HG03460 (cell line): ENCODE results near the gene KRT85.
"Not testable (repeated sequence)": the region's sequence is repeated elsewhere in the genome, so short reads cannot be mapped to it uniquely, and the experiment has no call there.

Source experiments
- ATAC-seq: cut with Tn5 transposase; IDR thresholded peaks from one replicate; pipeline ENCODE4 v1.9.1; 2021; ENCODE audit not compliant: unreplicated experiment

The KRT85 gene

DNA sequence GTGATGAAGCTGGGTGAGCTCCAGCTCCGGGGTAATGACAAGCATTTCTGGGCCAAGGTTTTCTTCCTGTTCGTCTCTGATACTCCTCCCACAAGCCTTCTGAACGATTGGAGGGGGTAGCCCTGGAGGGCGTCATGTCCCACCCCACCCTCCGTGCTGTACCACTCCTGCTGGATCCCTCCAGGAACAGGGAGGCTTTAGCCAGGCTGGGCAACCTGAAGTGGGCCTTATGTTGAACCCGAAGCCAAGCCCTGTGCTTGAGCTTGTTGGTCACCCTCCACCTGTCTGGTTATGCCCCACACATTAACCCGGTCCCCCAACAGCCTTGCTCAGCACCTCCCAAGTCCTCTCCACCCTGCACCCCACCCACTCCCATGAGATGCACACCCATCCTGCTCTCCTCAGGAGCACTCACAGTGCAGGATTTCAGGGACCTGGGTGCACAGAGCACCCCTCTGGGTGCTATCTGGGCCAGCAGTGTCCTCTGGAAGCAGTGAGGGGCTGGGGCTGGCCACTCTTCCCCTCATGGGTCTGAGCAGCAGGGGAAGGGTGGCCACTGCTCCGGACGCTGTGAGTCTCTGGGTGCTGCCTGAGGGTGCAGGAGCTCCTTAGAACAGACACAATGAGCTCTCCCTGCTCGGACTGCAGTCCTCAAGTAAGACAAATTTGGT is 39.3 kb downstream of the KRT85 start:
- ATAC-seq: no peak

DNA sequence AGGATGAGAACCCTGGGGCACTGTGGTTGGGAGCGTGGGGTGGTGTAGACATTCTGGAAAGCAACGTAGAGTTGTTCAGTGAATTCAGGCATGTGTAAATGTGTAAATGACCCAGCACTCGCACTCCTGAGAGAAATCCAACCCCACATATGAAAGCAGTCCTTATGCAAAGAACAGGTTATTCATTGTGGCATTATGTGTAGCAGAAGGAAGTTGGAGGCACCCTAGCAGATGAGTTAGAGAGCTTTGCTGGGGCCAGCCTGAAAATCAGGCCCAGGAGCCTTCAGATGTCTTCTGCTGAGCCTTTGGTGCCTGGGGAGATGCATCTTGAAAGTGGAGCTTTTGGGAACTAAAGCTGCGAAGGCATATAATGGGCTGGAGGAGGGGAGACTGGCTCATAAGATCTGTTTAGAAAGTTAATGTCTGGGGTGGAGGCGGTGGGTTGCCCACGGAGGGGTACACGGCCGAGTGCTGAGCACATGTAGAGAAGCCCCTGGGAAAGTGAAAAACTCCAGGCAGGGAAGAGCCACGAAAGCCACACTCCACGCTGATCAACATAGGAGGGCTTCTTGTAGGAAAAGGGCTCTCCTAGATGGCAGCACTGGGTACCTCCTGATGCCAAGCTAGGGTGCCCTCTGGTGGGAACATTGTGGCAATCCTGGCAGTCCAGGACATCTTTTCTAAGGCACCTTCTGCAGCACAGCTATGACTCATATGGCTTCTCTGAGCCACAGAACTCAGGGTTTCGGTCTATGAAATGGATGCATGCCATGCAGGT is 40.0 kb downstream of the KRT85 start:
- ATAC-seq: peak; percentile 86

DNA sequence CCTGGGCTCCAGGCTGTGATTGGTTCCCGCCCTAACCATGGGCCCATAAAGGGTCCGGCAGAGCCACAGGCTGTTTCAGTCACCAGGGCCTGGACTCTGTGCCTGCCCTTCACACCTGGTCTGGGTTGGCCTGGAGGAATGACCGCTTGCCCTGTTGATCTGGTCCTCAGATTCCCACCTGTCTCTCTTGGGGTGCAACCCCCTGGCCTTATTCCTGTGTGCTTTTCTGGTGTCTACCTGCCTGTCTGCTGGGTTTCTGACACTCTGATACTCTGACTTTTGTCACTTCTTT is 43.2 kb downstream of the KRT85 start:
- no peak for ATAC-seq

DNA sequence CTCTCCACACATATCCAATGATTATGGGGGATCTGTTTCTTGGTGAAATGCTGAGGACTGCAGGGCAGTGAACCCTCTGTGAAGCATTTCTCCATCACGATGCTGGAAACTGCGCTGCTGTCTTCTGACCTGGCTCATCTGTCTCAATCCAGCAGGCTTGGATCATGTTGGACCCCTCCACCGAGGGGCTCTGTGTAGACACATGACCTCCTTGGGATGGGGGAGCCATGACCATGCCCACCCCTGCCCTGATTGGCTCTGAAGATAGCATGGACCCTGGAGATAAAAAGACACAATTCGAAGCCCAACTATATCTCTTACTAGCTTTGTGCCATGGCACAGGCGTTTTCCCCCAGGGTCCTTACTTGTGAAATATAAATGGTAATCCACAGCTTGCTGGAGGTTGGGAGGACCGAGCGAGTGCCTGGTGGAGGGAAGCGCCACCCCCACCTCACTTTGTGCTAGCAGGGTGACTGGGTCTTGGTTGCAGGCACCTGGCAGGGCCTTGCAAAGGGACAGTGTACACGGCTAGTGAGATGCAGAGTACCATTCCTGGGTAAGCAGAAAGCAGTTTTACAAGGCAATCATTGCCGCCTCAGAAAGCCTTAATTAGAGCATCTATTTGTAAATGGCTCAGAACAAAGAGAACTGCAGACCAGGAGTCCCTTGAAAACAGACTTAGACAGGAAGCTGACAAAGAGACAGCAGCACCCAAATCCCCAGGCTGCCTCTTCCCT is 43.7 kb downstream of the KRT85 start:
- no peak for ATAC-seq

DNA sequence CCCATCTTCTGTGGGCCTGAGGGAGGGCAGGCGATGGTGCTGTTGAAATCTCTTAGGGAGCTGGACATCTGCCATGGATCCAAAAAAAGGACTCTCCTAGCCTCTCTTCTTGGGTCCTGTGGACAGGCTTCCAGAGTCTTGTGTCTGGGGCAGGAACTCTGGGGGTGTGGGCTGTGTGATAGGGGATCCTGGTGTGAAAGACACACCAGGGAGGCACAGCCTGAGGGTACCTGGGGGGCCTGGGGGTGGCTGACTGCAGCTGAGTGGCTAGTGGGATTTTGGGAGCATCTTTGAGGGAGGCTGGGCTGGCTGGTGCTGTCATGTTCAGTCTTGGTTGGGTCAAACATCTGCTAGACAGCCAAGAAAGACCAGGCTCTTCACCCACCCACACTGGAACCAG is 44.3 kb downstream of the KRT85 start:
- ATAC-seq: no peak

DNA sequence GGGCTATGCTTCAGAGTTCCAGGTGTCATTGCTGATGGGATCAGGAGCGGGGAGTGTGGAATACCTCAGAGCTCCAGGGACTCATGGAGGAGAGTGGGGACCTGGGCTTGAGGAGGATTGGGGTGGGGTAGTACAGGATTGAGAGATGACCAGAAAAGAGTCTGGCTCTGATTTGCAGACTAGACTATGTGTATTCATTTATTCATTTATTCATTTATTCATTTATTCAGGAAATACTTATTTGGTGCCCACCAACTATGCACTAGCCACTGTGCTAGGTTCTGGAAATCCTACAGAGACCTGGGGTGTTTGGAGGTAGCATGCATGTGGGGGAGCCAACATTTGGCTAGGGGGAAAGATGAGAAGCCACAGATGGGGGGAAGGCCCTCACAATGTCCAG is 45.2 kb downstream of the KRT85 start:
- ATAC-seq: no peak

DNA sequence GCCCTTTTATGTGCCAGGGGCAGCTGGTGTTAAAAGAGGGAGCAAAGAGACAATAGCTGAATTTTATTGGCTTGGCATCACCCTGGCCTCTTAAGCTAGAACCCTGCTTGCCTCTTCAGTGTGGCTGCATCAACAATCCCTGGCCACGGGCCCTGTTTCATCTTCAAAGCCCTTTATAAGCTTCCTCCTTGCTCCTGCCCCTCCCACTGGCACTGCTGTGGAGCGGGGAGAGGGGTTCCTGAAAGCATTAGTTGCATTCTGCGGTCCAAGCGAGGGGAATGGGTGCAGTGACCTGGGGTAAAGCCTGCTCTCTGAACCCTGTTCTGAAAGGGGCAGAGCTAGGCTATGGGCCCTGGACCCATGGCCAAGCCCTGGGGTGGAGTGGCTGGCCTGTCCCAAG is 45.9 kb downstream of the KRT85 start:
- no peak for ATAC-seq

DNA sequence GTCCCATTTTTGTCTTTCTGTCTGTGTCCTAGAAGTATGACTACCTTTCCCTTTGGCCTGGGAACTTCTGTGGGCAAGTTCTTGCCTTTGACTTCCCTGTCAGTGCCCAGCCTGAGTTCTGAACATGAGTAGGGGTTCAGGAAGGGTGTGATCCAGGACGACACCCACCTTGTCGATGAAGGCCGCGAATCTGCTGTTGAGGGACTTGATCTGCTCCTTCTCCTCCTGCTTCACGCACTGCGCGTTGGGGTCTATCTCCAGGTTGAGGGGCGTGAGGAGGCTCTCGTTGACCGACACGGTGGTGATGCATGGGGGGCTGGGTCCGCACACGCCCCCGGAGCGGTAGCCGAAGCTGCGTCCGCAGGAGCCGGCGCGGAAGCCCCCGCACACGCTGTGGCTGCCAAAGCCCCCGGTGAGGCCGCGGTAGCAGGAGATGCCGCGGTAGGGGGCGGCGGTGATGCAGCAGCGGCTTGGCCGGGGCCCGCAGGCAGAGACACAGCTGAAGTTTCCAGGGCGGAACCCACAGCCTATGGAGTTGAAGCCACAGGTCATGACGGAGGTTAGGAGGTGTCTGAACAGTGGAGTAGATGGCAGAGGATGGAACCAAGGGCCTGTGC is 46.4 kb downstream of the KRT85 start, which contains the start of gene KRT83:
Gene KRT83 (minus strand): TSS at position 615 of the 617 bp plus-strand sequence. CDS start 63 bp downstream, at position 552.
- no peak for ATAC-seq

DNA sequence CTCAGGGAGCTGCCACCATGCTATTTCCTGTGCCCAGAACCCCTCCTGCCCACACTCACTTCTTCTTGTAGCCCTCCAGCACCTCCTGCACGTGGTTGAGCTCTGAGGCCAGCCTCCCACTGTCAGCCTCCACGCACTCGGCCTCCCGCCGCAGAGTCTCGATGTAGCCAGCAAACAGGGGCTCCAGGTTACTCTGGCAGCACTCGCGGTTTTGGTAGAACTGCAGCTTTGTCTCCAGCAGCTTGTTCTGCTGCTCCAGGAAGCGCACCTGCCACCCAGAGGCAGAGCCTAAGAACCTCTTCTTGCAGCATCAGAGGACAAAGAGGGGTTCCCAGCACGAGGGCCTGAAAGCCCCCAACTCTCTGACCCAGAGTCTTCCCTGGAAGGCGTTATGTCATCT is 48.2 kb downstream of the KRT85 start:
- ATAC-seq: no peak

DNA sequence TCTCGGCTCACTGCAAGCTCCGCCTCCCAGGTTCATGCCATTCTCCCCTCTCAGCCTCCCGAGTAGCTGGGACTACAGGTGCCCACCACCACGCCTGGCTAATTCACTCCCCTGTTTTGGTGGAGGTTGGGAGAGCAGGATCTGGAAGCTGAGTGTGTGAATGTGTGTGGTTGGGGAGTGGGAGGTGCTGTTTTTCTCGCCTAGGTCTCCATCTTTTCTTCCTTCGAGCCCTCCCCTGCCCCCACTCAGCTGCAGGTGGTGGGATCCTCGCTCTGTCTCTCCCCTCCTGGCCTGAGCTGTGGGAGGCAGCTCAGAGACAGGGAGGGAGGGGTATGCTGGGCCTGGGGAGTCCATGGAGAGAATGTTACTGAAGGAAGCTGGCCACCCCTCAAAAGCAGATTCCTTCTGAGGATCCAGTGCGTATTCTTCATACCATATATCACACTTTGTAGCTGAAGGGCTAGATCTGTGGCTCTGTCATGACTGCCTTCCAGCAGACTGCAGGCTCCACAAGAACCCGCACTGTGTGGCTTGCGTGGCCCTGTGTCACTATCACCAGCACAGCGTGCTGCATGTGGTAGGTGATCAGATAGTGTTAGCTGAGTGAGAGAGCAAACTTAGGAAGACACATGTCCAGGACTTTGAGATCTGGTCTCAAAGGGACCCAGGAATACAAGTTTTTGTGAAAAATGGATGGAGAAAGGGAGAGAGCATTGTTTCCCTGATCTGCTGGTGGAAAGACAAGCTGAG is 48.9 kb downstream of the KRT85 start:
- no peak for ATAC-seq

DNA sequence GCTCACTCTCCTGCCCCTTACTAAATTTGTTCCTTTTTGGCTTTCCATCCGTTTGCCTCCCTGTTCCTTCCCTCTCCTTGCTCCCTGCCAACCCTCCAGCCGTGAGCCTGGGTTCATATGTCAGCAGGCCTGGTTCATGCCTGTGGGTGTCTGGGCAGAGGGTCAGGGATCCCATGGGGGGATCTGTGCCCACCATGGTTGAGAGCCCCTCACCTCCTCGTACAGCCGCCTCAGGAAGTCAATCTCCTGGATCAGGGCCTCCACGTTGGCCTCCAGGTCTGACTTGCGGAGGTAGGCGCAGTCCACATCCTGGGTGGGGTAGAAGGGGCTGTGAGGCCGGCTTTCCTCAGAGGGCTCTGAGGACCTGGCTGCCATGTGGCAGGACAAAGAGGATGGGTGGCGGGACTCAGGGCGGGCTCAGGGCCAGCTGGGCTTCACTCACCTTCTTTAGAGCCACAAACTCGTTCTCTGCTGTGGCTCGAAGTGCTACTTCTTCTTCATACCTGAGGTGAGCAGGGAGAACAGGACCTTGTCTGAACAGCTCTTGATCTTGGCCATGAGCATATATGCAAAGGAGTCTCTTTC is 49.7 kb downstream of the KRT85 start:
- no peak for ATAC-seq

DNA sequence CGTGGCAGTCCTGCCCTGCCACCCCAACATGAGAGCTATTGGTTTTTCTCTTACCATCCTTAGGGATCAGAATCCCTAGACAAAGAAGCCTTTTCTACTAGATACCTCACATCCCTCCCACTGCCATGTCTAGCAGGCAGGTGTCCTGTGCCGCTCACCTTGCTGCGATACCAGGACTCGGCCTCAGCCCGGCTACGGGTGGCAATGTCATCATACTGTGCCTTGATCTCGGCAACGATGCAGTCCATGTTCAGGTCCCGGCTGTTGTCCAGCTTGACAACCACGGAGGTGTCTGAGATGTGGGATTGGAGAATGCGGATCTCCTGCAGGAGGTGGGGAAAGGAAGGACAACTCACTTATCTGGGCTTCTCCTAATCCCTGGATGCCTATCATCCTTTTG is 50.6 kb downstream of the KRT85 start:
- ATAC-seq: no peak

DNA sequence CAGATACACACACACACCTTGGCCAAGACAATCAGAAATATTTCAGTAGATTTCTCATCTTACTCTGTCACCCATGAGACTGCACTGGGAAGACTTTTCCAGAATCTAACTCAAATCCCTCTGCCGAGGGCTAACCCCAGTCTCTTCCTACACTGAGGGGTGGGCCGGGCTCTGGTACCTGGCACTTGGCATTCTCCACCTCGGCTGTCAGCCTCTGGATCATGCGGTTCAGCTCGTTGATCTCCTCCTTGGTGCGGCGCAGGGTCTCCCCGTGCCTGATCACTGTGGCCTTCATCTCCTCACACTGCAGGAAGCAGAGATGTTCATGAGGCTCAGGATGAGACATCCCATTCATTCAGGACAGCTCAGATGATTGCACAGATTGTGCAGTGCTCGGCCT is 51.0 kb downstream of the KRT85 start:
- ATAC-seq: no peak

DNA sequence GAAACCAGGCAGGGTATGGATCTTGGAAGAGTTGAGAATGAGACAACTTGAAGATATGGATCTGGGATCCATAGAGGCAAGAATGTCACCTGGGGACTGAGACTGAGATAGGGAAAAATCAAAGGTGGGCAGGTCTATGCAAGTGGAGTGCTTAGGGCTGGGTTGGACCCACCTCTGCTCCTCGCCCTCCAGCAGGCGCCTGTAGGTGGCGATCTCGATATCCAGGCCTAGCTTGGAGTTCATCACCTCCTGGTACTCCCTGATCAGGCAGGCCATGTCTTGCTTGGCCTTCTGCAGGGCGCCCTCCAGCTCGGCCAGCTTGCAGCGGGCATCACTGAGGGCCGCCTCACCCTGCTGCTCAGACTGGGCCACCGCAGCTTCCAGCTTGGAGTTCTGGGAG is 51.6 kb downstream of the KRT85 start:
- ATAC-seq: not testable (repeated sequence)

DNA sequence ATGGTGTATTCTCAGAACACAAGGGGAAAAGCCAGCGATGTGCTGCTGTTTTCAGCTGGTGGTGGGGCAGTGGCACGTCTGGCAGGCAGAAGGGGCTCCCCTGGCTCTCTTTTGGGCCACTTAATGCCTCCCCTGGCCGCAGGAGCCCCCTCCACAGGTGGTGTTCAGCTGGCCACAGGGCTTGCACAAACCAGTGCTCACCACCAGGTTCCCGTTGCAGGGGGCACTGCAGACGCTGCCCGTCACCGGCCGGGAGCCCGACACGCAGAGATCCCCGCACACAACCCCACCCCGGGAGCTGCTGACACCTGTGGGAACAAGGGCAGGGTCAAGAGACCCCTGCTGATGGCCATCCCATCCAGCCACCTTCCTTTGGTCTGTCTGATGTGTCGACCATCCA is 52.8 kb downstream of the KRT85 start:
- ATAC-seq: no peak

DNA sequence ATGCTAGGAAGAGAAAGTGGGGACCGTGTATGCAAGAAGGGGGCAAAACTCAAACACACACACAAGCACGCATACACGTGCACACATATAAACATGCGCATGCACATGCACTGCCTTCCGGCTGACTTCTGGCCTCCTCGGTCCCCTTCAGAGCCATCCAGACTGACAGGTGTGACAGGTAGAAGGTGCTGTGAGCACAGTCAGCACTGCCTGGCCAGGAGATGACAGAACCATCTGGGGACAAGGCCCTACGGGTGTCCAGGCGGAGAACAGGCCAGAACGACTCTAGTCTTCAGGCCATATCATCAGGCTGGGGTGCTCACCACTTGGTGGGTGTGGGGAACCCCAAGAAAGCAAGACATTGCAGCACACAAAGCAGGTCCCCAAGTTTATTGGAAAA is 53.4 kb downstream of the KRT85 start:
- no peak for ATAC-seq

DNA sequence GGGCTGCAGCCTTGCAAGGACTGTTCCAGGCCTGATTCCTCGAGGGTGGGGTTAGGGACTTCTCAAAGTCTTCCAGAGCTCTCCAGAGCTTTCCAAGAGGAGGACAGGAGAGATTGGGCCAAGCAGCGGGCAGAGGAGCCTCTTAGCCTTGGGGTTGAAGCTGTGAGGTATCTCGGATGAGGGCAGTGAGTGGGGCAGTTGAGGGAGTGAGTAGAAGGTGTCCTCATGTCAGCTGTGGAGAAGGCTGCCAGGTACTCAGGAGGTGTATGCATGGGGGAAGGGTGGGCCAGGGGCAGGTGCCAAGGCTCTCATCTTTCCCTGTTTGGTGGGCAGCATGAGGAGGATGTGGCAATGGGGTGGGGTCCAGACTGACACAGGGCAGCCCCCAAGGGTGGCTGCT is 53.8 kb downstream of the KRT85 start:
- ATAC-seq: no peak

DNA sequence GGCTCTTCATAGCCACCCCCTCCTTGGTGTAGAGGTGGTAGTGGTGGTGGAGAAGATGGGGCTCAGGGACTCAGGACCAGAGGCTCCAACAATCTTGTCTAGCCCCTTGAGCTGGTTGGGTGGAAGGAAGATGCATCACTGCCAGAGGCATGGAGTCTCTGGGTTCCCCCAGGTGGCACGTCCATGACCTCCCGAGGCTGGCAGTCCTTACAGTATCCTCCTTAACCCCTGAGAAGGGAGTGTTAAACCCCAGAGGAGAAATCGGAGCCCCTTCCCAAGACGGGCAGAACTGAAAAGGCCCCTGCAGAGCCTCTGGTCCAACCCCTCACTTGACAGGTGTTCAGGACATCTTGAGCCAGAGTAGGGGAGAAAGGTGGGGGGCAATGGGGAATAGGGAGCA is 55.2 kb downstream of the KRT85 start:
- ATAC-seq: no peak

DNA sequence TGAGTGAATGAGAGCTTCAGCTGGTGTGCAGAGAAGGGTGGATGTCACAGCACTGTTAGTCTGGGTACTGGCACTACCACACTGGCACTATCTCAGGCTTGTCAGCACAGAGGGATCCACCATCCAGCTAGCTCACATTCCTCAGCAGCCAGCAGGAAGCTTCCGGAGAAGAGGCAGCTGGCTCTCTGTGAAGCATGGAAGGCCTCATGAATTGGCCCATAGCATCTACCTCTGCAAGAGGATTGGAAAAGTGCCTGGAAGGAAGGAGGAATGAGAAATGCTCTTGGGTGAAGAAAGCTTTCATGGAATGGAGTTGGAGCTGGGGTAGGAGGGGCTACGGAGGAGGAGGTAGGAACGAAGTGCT is 56.0 kb downstream of the KRT85 start:
- ATAC-seq: no peak

DNA sequence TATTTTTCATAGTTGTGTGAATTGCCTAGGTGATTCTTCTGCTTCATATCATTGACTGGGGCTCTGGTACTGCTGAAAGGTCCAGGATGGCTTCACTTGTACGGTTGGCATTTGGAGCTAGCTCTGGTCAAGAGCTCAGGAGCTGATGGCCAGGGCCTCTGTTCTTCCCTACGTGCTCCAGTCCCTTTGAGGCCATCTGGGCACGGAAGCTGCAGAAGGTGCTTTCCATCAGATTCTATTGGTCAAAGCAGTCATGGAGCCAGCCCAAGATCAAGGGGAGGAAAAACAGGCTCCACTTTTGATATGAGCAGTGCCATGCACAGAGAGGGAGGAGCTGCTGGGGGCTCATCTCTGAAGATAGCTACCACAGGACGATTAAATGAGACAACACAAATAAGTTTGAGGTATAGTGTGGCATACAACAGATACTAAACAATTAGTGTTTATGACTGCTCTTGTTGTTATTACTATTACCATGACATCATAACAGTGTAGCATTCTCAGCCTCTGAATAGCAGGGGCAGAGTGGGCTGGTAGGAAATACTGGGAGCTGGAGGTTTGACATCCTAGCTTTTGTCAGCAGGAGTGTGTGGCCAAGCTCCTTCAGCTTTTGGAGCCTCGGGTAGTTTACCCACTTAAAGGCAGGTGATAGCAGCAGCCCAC is 56.5 kb downstream of the KRT85 start:
- no peak for ATAC-seq
